HG03064 (cell line): Measurements from ENCODE around the gene FOXE3.

Experiments
- ATAC-seq: cut with Tn5 transposase; IDR thresholded peaks from one replicate; pipeline ENCODE4 v1.9.1; 2021; ENCODE audit warnings: low read depth; ENCODE audit not compliant: unreplicated experiment

FOXE3 gene

DNA sequence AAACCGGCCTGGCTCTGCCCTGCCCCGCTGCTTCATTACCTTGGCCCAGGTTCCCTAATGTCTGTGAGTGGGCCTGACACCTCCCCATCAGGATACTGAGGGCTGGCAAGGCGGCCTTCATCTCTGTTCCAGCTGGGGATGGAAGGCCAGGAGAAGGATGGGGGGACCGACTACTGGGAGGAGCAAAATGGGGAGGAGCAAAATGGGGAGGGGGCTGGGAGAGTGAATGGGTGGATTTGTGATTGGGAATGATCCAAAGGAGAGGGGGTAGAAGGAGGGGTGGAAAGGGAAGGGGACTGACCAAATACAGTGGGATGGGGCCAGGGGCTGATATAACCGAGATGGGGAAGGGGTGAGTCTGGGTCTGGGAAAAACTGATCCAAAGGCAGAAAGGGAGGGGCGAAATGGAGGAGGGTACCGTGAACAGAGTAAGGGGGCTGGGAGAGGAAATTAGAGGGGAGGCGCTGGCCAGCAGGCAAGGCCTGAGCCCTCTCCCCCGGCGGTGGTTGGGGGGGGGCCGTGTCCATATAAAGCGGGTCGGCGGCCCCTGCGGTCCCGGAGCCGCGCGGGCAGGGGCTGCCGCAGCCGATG, at the start of gene FOXE3:
FOXE3 (plus strand) TSS at position 558 of the 591 bp plus-strand sequence; CDS start at position 589, 31 bp downstream.
- ATAC-seq = no peak

DNA sequence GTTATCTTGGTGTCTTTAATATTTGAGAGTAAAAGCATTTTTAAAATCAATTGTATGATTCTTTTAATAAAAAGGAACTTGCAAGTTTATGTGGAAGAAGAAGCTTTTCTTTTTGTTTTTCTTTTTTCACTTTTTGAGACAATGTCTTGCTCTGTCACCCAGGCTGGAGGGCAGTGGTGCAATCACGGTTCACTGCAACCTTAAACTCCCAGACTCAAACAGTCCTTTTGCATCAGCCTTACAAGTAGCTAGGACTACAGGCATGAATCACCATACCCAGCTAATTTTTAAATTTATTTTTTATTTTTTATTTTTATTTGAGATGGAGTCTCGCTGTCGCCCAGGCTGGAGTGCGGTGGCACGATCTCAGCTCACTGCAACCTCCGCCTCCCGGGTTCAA, 48.4 kb upstream of the FOXE3 start:
- ATAC-seq = no peak

DNA sequence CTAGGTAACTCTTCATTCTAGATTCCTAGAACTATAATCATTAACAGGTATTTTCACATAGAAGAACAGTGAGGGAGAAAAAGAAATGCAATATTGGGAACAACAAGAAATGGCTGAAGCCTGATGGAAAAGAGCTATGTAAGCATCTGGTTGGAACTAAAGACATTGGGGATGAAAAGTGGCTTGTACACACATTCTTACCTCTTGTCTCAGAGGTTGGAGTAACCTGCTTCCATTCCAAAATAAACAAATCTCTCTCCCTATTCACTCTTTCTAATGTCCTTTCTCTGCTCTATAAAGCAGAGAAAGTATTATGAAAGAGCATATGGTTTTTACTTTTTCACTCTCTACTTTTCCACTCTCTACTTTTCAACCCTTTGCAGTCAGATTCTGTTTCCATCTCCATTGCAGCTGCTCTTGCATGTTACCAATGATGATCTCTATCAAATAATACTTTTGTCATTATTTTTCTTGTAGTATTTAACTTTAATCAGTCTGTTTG, 45.0 kb upstream of the FOXE3 start:
- ATAC-seq = no peak

DNA sequence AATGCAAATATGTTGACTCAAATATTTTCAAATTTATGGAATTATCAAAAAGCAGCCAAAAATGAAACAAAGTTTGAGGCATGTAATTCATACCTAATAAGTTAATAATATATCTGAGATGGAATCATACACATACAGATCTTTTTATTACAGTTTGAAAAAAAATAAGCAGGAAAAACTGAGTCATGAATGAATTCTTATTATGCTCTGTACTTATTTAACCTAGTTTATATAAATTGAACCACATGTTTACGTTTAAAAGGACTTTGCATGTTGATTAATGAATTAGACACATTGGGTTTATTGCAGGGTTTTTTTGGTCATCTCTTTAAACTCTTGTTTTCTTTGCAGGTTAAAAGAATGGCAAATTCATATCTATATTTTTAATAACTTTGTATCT, 41.6 kb upstream of the FOXE3 start:
- no peak for ATAC-seq

DNA sequence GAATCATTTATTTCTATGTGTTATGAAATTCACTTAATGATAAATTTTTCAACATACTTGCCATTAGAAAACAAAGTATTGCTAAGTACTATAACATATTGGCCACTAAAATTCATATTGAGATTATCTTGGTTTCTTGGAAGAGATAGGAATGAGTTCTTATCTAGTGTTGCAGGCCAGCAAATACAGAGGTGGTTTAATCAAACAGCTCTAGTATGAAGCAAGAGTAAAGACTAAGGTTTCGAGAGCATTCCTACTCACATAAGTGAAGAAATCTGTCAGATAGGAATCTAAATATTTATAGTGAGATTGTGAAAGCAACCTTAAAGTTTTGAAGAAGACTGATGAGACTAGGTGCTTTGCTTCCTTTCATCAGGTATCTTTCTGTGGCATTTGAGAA, 37.9 kb upstream of the FOXE3 start:
- no peak for ATAC-seq

DNA sequence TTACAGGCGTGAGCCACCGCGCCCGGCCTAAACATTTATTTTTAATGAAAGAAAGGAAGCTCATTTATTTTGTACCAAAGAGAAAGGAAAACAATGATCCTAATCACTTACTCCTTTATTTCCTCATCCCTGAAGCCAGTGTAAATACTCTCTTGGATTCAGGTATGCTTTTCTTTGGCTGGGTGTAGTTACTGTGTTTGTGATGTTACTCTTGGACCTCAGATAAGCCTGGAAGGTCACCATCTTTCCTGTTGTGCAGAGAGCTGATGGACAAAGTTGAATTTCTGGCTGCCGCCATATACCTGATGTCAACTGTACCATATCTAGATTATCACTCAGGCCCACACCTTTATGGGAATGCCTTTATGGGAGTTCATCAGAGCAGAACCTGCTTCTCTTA, 35.4 kb upstream of the FOXE3 start:
- ATAC-seq = no peak

DNA sequence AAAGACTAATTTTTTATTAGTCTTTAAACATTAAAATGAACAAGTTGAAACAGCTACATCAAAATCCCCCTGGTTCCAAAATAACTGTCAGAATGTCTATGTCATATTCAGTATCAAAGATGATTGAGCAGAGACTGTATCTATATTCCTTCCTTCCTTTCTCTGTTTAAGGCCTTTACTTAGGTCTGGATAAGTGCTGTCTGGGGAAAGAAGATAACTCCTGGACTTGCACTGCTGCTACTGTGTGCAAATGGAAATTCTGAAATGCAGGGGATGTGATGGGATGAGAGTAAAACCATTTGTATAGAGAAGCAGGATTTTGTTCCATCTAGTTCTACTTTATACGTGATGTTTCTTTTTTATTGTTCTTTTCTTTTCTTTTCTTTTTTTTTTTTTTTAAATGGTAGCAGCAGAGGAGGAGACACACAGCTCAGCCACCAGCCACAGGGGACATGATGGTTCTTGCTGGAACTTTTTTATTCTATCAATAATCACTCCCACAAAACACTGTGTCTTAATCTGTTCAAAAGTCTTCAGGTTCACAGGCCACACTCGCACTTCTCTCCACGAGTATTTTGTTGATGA, 33.6 kb upstream of the FOXE3 start:
- no peak for ATAC-seq

DNA sequence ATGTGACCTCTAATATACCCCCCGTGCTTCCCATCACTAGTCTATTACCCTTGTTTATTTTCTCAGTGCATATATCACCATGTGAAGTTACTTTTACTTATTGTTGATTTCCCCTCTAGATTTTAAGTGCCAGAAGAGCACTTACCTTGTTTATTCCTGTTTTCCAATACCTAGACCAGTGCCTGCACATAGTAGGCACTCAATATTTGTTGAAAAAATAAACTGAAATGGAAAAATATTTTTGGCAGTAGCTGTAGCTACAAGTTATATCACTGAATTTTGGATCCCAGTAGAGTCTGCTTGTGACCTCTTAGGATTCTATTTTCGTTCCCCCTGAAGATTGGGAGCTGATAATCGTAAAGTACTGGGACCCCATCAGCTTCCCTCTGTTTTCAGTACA, 32.0 kb upstream of the FOXE3 start:
- ATAC-seq = no peak

DNA sequence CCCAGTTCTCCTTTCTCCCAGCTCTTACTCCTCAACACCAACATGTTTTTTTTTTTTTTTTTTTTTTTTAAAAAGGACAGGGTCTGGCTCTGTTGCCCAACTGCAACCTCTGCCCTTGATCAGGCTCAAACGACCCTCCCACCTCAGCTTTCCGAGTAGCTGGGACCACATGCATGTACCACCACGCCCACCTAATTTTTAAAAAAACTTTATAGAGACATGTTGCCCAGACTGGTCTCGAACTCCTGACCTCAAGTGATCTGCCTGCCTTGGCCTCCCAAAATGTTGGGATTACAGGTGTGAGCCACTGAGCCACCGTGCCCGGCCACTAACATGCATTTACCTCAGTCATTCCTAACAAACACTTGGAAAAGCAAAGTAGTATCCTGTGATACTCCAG, 31.1 kb upstream of the FOXE3 start:
- ATAC-seq = no peak

DNA sequence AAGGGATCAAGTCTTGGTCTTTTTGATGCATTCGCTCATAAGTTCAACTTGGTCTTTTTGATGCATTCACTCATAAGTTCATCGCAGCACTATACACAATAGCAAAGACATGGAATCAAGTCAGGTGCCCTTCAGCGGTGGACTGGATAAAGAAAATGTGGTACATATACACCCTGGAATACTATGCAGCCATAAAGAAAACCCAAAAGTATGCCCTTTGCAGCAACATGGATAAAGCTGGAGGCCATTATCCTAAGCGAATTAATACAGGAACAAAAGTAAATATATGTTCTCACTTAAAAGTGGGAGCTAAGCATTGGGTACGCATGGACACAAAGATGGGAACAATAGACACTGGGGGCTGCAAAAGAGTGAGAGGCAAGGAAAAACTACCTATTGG, 29.8 kb upstream of the FOXE3 start:
- no peak for ATAC-seq

DNA sequence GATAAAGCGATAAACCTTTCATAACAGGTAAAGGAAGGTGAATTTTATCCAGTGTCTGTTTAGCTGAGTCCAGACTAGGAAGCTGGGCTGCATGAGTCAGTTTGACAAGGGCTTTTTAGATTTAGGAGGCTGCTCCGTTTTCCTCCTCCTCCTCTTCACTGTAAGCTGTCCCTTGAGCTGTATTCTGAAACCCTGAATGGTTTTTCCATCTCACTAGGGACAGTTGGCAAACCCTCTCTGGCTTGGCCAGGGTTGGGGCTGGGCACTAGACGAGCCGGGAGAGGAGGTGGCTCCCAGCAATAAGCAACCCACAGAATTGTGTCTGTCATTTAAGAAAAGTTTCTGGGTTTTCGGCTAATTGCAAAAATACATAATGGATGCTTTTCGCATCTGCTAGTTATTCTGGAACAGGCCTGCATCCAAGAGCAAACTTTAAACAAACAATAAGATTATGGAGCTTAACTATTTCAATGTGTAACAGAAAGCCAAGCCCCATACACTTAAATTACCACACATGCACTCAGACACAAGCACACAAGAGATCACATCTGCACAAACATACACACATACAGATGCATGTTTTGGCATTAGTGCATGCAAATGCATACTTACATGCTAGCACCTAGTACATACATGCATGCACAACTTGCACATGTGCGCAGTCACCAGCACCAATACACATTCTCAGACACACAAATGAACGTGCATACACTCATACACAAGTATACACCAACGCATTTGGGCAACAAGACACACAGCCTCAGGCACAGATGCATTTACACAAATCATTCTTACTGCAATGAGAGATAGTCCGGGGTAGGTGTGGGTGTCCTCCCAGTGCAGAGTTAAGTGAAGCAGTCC, 27.8 kb upstream of the FOXE3 start:
- no peak for ATAC-seq

DNA sequence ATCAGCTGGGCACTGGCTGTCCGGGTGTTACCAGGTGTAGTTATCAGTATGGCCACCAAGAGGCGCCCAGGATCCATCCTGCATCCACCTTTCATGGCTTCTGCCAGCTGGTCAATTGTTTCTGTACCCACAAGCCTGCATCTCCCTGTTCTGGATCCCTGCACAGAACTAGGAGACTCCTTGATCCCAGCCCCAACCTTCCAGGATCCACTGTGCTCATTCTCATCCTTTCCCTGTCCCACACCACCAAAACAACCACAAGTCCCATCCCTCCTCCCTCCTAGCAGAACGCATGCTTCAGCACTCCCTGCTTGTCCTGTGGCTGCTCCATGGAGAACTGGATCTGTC, 27.2 kb upstream of the FOXE3 start:
- no peak for ATAC-seq

DNA sequence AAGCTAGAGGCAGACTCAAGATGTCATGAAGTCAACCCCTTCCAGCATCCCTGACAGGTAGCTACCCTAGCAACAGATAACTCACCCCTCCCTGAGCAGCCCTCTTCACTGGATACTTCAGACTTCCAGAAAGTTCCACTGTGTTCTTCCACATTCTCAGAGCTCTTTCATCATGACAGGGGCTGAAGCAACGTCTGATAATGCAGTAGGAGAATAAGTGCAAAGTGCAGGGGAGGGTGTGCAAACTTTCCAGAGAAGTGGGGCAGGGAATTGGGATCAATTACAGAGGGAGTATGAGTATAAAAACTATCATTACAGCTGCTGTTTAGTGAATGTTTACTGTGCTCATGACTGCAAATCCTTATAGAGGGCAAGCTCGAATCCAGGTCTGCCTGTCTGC, 26.4 kb upstream of the FOXE3 start:
- no peak for ATAC-seq

DNA sequence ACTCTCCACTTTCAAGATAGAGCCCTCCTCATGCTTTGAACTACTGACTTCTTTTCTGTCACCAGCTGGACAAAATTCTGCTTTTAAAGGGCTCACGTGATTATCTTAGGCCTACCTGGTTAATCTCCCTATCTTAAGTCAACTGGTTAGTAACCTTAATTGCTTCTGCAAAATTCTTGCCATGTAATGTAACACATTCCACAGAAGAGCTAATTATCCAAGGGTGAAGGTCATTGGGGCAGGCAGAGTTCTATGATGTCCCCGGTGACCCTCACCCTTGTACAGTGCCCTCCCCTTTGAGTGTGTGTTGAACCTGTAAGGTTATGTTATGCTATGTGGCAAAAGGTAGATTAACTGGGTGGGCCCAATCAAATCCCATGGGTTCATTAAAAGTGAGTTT, 25.2 kb upstream of the FOXE3 start:
- no peak for ATAC-seq

DNA sequence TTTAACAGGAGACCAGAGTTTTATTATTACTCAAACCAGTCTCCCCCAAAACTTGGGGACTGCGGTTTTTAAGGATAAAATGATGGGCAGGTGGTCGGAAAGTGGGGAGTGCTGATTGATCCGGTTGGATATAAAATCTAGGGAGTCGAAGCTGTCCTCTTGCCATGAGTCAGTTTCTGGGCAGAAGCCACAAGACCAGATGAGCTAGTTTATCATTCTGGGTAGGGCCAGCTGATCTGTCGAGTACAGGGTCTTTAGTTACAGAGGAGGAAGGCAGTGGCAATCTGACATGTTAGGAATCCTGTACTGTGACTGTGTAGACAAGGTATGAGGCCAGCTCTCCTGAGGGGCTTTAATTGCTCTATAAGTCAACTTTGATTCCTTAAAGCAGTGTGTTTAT, 22.9 kb upstream of the FOXE3 start:
- no peak for ATAC-seq

DNA sequence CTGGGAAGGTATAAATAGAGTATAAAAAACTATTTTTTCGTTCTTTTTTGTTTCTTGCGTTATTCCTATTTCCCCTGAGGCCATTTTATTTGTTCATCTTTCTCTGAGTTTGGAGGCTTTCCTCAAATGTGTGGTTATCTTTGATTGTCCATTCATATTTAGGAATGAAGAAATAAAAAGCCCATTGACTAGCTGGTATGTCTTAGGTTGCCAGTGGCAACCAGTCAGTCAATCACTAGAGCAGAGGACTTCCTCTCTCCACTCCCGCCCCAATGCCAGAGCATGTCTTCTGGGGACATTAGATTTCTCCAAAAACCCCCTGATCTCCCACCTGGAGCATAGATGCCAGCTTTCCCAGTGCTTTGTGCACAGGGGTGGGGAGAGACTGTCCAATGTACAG, 20.7 kb upstream of the FOXE3 start:
- no peak for ATAC-seq

DNA sequence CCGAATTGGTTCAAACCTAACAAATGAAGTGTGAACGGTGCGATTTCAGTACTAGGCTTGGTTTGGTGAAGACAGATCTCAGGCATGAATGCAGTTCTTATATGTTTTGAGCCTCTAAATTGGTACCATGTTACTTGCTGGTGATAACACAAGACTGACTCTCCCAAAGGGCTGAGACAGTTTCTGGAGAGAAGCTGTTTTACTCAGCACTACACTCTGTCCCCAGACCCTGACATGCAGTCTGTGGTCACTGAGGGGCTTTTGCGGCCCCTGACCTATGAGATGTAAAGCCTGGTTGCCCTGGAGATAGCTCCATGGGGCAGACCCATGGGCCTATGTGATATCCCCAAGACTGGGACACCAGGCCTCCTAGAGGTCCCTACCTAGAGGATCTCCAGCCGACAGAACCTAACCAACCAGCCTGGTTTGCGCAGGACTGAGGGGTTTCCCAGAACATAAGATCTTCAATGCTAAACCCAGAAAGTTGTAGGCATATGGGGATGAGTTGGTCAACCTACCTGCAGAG, 19.4 kb upstream of the FOXE3 start:
- no peak for ATAC-seq

DNA sequence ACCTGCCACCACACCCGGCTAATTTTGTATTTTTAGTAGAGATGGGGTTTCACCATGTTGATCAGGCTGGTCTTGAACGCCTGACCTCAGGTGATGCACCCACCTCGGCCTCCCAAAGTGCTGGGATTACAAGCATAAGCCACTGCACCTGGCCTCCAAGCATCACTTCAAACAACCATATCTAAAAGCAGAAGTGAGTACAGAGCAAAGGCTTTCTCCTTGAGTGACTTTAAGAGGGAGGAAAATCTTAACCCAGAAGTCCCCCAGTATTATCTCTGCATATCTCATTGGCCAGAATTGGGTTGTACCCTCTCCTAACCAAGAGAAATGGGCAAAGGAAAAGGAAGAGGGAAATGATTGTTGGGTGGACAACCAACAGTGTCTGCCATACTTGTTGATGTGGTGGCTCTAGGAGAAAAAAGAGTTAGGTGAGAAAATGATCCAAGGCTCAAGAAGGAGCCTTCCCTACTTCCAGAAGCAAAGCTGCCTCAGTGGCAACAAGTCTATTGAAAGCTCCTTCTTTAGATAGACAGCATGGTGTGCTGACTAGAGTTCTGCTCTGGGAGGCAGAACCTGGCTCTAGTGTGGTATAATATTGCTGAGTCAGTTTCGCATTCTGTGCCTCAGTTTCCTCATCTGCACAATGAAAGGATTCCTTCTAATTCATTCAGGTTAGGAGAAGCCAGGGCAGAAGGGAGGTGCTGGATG, 16.8 kb upstream of the FOXE3 start:
- no peak for ATAC-seq

DNA sequence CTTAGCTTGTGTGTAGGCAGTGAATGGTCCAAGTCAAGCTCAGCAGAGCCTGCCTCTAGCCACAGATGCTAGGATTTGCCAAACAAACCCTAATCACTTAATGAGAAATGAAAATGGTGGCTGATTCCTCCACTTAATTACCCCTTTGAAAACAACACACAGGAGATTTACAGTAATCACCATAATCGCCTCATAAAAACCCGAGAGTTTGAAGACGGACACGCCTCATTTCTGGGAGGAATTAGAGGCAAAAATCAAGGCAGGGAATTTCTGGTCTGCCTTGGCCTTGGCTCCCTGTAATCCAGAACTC, 16.3 kb upstream of the FOXE3 start:
- no peak for ATAC-seq

DNA sequence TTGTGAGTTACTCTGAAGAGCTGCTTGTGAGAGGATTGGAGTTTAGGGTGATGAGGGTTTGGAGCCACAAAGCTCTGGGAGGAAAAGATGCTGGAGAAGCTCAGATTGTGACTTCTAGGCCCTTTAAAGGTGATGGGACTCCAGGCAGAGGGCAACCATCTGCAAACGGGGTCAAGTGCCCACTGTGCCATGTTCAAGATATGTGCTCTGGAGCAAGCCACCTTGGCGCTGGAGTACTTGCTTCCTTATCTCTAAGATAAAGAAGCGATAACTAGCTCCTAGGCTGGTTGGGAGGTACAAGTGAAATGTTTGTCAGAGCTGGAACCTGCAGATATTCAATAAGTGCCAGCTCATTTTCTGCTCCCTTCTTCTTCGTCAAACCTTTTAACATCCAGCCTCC, 14.3 kb upstream of the FOXE3 start:
- no peak for ATAC-seq

DNA sequence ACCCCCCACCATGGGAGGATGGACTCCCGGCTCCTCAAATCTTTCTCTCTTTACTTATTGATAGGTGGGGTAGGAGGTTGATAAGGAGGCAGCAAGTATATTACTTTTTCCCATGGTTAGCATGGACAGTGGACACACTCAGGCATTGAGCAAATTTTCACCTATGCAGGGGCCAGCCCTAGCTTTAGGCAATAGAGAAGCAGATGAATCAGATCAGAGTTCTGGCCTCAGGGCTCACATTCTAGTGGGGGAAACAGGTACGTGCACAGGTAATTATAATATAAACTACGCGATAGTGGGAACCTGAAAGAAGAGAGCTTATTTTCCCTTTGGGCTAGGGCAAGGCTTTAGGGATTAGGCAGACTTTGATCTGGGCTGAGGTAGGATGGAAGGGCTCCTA, 13.5 kb upstream of the FOXE3 start:
- ATAC-seq = no peak
